ENCODE results near the gene MS4A5. TPM values are rescaled to one million over a fixed set of nuclear protein-coding genes. Genes with fewer than 3 reads are reported as not detected.

MS4A5 gene
- polyA plus RNA-seq, 1 donor (not counting 4 experiments of a cell fraction or from before 2014, with no cell fraction given) = not detected

DNA sequence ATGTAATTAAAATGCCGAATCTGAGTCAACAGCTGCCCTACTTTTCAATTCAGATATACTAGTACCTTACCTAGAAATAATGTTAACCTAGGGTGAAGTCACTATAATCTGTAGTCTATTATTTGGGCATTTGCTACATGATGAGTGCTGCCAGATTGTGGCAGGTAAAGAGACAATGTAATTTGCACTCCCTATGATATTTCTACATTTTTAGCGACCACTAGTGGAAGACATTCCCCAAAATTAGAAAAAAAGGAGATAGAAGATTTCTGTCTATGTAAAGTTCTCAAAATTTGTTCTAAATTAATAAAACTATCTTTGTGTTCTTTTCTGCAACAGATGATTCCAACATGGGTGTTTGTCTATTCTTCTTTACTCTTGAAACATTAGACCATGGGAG, 40.4 kb downstream of the MS4A5 start:
- dilution Hi-C loops (cut with MboI; ENCODE audit: extremely low pct_ligation_motif_present, low sequenced_read_pairs) = no loop called here
- DNase-seq (ENCODE audit: low read depth, low spot score) (no peak), FAIRE-seq (no peak)
- Histone ChIP-seq H3K9me1 (ENCODE audit: control insufficient read depth, extremely low read depth, insufficient read depth, low read length) (no peaks in the 10 kb centered on the region), H3K9me3 (ENCODE audit: control insufficient read depth, low read depth, low read length) (no peaks in the 10 kb centered on the region), H3K4me3 (ENCODE audit: control insufficient read depth in 2 of 3, extremely low read depth in 1 of 3, insufficient read depth in 2 of 3, low read depth in 1 of 3, low read length in 3 of 3) (no peak overlapping the region), H3K36me3 (ENCODE audit: control insufficient read depth in 2 of 2, extremely low read depth in 1 of 2, insufficient read depth in 2 of 2, low read length in 2 of 2) (no peaks in the 10 kb centered on the region), H2AFZ (ENCODE audit: control insufficient read depth, low read length) (no peak overlapping the region), H3K9ac (ENCODE audit: control insufficient read depth, extremely low read depth, insufficient read depth, low read length) (no peak overlapping the region), H3K27ac (ENCODE audit: control insufficient read depth, insufficient read depth, low read length) (no peak overlapping the region), H4K20me1 (ENCODE audit: control insufficient read depth, extremely low read depth, insufficient read depth, low read length) (no peaks in the 10 kb centered on the region), H3K27me3 (ENCODE audit: control insufficient read depth, extremely low read depth, insufficient read depth, low read length) (no peaks in the 10 kb centered on the region), H3K79me2 (ENCODE audit: control insufficient read depth, insufficient read depth, low read length) (no peaks in the 10 kb centered on the region), H3K4me1 (ENCODE audit: control insufficient read depth, extremely low read depth, insufficient read depth, low read length) (no peaks in the 10 kb centered on the region), H3K4me2 (ENCODE audit: control insufficient read depth, extremely low read depth, insufficient read depth, low read depth, low read length) (no peak overlapping the region)
- TF ChIP-seq, protein P1, sequence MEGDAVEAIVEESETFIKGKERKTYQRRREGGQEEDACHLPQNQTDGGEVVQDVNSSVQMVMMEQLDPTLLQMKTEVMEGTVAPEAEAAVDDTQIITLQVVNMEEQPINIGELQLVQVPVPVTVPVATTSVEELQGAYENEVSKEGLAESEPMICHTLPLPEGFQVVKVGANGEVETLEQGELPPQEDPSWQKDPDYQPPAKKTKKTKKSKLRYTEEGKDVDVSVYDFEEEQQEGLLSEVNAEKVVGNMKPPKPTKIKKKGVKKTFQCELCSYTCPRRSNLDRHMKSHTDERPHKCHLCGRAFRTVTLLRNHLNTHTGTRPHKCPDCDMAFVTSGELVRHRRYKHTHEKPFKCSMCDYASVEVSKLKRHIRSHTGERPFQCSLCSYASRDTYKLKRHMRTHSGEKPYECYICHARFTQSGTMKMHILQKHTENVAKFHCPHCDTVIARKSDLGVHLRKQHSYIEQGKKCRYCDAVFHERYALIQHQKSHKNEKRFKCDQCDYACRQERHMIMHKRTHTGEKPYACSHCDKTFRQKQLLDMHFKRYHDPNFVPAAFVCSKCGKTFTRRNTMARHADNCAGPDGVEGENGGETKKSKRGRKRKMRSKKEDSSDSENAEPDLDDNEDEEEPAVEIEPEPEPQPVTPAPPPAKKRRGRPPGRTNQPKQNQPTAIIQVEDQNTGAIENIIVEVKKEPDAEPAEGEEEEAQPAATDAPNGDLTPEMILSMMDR (optimal IDR thresholded peaks at IDR 0.05 in 1 of 3, IDR thresholded peaks at IDR 0.05 in 1 of 3, conservative IDR thresholded peaks at IDR 0.05 in 1 of 3; ENCODE audit: extremely low read depth in 1 of 3, insufficient read depth in 2 of 3, low read length in 3 of 3) = no peak
- no peak for TF ChIP-seq EZH2 (IDR thresholded peaks at IDR 0.05; ENCODE audit: low read length)

DNA sequence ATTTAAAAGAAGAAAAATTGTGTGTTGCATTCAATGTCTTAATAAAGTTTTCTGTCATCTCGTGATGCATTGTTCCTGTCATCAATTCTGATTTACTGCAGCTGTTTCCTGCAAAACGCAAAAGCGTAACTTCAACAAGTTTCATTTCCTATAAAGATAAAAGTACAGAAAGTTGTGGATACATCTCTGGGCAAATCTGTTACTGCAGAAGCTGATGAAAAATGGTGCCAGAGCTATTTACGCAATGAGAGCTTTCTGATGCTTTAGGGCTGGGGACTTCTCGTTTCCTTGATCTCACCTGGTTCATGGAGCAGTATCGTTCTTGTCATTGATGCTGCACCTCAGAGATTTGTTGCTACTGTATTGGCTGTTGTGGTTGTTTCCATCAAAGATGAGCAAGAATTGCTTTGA, 47.7 kb downstream of the MS4A5 start:
- no peak overlapping the region for H3K4me3 ChIP-seq (ENCODE audit: control insufficient read depth in 2 of 3, extremely low read depth in 1 of 3, insufficient read depth in 2 of 3, low read depth in 1 of 3, low read length in 3 of 3)
- dilution Hi-C loops (cut with MboI; ENCODE audit: extremely low pct_ligation_motif_present, low sequenced_read_pairs) = no loop called here
- FAIRE-seq = no peak
- no peaks in the 10 kb centered on the region for H3K9me3 ChIP-seq (ENCODE audit: control insufficient read depth, low read depth, low read length)
- H3K9me1 ChIP-seq (ENCODE audit: control insufficient read depth, extremely low read depth, insufficient read depth, low read length) = no peaks in the 10 kb centered on the region
- H3K4me1 ChIP-seq (ENCODE audit: control insufficient read depth, extremely low read depth, insufficient read depth, low read length) = no peaks in the 10 kb centered on the region
- no peak for DNase-seq (ENCODE audit: low read depth, low spot score)
- H3K36me3 ChIP-seq (ENCODE audit: control insufficient read depth in 2 of 2, extremely low read depth in 1 of 2, insufficient read depth in 2 of 2, low read length in 2 of 2) = no peaks in the 10 kb centered on the region
- H3K27ac ChIP-seq (ENCODE audit: control insufficient read depth, insufficient read depth, low read length) = no peak overlapping the region
- no peaks in the 10 kb centered on the region for H3K27me3 ChIP-seq (ENCODE audit: control insufficient read depth, extremely low read depth, insufficient read depth, low read length)
- no peaks in the 10 kb centered on the region for H4K20me1 ChIP-seq (ENCODE audit: control insufficient read depth, extremely low read depth, insufficient read depth, low read length)
- no peaks in the 10 kb centered on the region for H3K79me2 ChIP-seq (ENCODE audit: control insufficient read depth, insufficient read depth, low read length)
- TF ChIP-seq EZH2 (IDR thresholded peaks at IDR 0.05; ENCODE audit: low read length) = no peak
- TF ChIP-seq, protein P1 (optimal IDR thresholded peaks at IDR 0.05 in 1 of 3, IDR thresholded peaks at IDR 0.05 in 1 of 3, conservative IDR thresholded peaks at IDR 0.05 in 1 of 3; ENCODE audit: extremely low read depth in 1 of 3, insufficient read depth in 2 of 3, low read length in 3 of 3) = no peak
- no peak overlapping the region for H3K4me2 ChIP-seq (ENCODE audit: control insufficient read depth, extremely low read depth, insufficient read depth, low read depth, low read length)
- H3K9ac ChIP-seq (ENCODE audit: control insufficient read depth, extremely low read depth, insufficient read depth, low read length) = no peak overlapping the region
- no peak overlapping the region for H2AFZ ChIP-seq (ENCODE audit: control insufficient read depth, low read length)

Data from keratinocyte (primary cell).